ENCODE measurements around the gene ACAD8.

GRCh38 chr11:134275534-134276395, 22.4 kb downstream of the ACAD8 start, which contains the start of gene GLB1L3:
- TF ChIP-seq RFX5 (IDR thresholded peaks at IDR 0.05; ENCODE audit: borderline replicate concordance, low read depth, low read length) (no peak), CTCF (IDR thresholded peaks at IDR 0.05; ENCODE audit: control extremely low read depth in 1 of 3, insufficient read depth in 1 of 3, low read depth in 1 of 3, low read length in 3 of 3) (peak; percentile 34 to 56 (median 44); a peak in 3 of 4 replicates), CHD2 (IDR thresholded peaks at IDR 0.05; ENCODE audit: low read length) (no peak), SP2 (IDR thresholded peaks at IDR 0.05; ENCODE audit: low read length) (no peak), BRCA1 (IDR thresholded peaks at IDR 0.05; ENCODE audit: low read depth, low read length) (no peak), POLR2A (IDR thresholded peaks at IDR 0.05; ENCODE audit: control extremely low read depth in 1 of 2, low read depth in 2 of 2, low read length in 2 of 2) (no peak; a peak in 1 of 3 replicates), MAFK (IDR thresholded peaks at IDR 0.05; ENCODE audit: low read depth, low read length) (no peak), RAD21 (IDR thresholded peaks at IDR 0.05 in 1 of 2, conservative IDR thresholded peaks at IDR 0.05 in 1 of 2; ENCODE audit: low read depth in 2 of 2, low read length in 2 of 2) (peak in 1 of 2 experiments; percentile 10; a peak in 1 of 4 replicates), POLR2AphosphoS5 (IDR thresholded peaks at IDR 0.05; ENCODE audit: low read depth, low read length) (no peak), YY1 (IDR thresholded peaks at IDR 0.05; ENCODE audit: low read depth, low read length) (no peak), EZH2 (IDR thresholded peaks at IDR 0.05; ENCODE audit: low read depth, low read length, severe bottlenecking) (no peak), NRF1 (IDR thresholded peaks at IDR 0.05; ENCODE audit: low read depth, low read length) (no peak)

Data from H1 (cell line).